Activated T-cell treated with anti-CD3 and anti-CD28 coated beads, Interleukin-2, amount 50 U/mL, for 24 hours (primary cell): ENCODE results near the gene RHOT1.
"Not testable (repeated sequence)": the region's sequence is repeated elsewhere in the genome, so short reads cannot be mapped to it uniquely, and the experiment has no call there.

Source experiments
- DNase-seq: peaks from one replicate; pipeline ENCODE4 v3.0.0-alpha.2; 2020
- H3K27ac Mint-ChIP-seq: 2 replicates; pipeline ENCODE4 v1.8.0; 2020; ENCODE audit warnings: mild to moderate bottlenecking, mixed read lengths
- H3K27me3 Mint-ChIP-seq: 2 replicates; pipeline ENCODE4 v1.8.0; 2020; ENCODE audit warnings: mixed read lengths
- H3K36me3 Mint-ChIP-seq: 2 replicates; pipeline ENCODE4 v1.8.0; 2020; ENCODE audit warnings: low read depth, mixed read lengths
- H3K4me1 Mint-ChIP-seq: 2 replicates; pipeline ENCODE4 v1.8.0; 2020; ENCODE audit warnings: low read depth, mixed read lengths
- H3K4me3 Mint-ChIP-seq: 2 replicates; pipeline ENCODE4 v1.8.0; 2020; ENCODE audit warnings: mild to moderate bottlenecking, moderate library complexity, mixed read lengths
- H3K9me3 Mint-ChIP-seq: 2 replicates; pipeline ENCODE4 v1.8.0; 2020; ENCODE audit warnings: mixed read lengths

Gene RHOT1

GRCh38 chr17:32136856-32137255 lies 5.4 kb upstream of the RHOT1 start:
- H3K9me3 Mint-ChIP-seq: no peaks in the 10 kb centered on the region
- no peaks in the 10 kb centered on the region for H3K36me3 Mint-ChIP-seq
- H3K4me1 Mint-ChIP-seq: peaks cover 26% of the 10 kb centered on the region
- H3K27me3 Mint-ChIP-seq: no peaks in the 10 kb centered on the region
- H3K27ac Mint-ChIP-seq: no peak overlapping the region
- H3K4me3 Mint-ChIP-seq: no peak overlapping the region
- no peak for DNase-seq

DNA sequence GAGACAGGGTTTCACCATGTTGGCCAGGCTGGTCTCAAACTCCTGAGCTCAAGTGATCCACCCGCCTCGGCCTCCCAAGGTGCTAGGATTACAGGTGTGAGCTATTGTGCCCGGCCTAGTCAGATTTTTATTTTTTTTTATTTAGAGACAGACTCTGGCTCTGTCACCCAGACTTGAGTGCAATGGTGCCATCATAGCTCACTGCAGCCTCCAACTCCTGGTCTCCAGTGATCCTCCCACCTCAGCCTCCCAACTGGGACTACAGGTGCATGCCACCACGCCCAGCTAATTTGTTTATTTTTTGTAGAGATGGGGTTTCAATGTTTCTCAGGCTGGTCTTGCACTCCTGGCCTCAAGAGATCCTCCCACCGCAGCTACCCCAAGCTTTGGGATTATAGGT lies 2.8 kb upstream of the RHOT1 start:
- not testable (repeated sequence) for H3K9me3 Mint-ChIP-seq, DNase-seq, H3K4me3 Mint-ChIP-seq, H3K27me3 Mint-ChIP-seq, H3K27ac Mint-ChIP-seq, H3K36me3 Mint-ChIP-seq
- peaks cover 41% of the 10 kb centered on the region for H3K4me1 Mint-ChIP-seq

- Mint-ChIP-seq H3K27me3 (no peaks in the 10 kb centered on the region), H3K4me3 (peak overlapping the region; percentile 79), H3K4me1 (peaks cover 46% of the 10 kb centered on the region), H3K9me3 (no peaks in the 10 kb centered on the region), H3K27ac (peak overlapping the region; percentile 87), H3K36me3 (peaks cover 10% of the 10 kb centered on the region)
- no peak for DNase-seq
These were observed 1.0 kb upstream of the RHOT1 start for GRCh38 chr17:32141258-32141657.

DNA sequence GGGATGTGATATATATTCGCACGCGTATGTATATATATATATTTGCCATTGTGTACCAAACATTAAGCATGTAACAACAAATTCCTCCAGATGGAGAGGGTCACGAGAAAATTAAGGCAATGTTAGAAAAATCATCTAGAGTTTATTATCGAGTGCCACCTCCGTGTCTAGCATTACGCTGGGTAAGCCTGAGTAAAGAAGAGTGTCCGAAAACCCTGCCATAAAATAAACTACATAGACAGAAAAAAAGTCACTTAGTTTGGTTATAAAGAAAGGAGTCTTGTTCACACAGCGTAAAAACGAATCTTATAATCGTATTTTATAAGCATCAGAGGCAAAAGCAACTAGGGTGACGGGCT lies 644 bp upstream of the RHOT1 start:
- Mint-ChIP-seq H3K9me3 (no peaks in the 10 kb centered on the region), H3K36me3 (peaks cover 10% of the 10 kb centered on the region), H3K4me1 (peaks cover 42% of the 10 kb centered on the region), H3K27me3 (no peaks in the 10 kb centered on the region), H3K4me3 (peak overlapping the region; percentile 79), H3K27ac (peak overlapping the region; percentile 87)
- DNase-seq: no peak

- Mint-ChIP-seq H3K9me3 (no peaks in the 10 kb centered on the region), H3K27ac (peak overlapping the region; percentile 92), H3K4me1 (peaks cover 39% of the 10 kb centered on the region), H3K27me3 (no peaks in the 10 kb centered on the region), H3K4me3 (peak overlapping the region; percentile 98), H3K36me3 (peaks cover 13% of the 10 kb centered on the region)
- peak; percentile 52 for DNase-seq
These were observed 690 bp downstream of the RHOT1 start for GRCh38 chr17:32142857-32143526.

- Mint-ChIP-seq H3K27ac (peak overlapping the region; percentile 92), H3K27me3 (no peaks in the 10 kb centered on the region), H3K4me1 (peaks cover 42% of the 10 kb centered on the region), H3K4me3 (peak overlapping the region; percentile 98), H3K9me3 (no peaks in the 10 kb centered on the region), H3K36me3 (peaks cover 16% of the 10 kb centered on the region)
- no peak for DNase-seq
These were observed 1.2 kb downstream of the RHOT1 start for GRCh38 chr17:32143527-32143870.

- H3K36me3 Mint-ChIP-seq: peaks cover 19% of the 10 kb centered on the region
These were observed 2.1 kb downstream of the RHOT1 start for GRCh38 chr17:32144442-32144841.

DNA sequence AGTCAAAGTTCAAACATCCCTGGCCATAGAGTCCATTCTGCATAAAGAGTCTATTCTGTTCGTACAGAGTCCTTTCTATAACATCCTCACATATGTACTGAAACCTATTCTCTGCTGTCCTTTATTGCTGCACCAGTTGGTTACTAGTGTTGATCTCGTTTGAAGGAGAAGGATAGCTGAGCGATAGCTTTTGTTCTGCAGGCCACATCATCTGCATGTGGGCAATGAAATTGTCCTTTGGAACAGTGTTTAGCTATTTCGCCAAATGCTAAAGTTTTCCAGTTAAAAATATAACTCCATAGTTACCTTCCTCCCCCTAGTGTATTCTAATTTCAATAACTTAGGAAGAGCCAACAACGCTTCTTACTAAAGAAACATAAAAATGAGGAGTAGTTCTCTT lies 6.0 kb downstream of the RHOT1 start:
- H3K4me3 Mint-ChIP-seq: no peak overlapping the region
- DNase-seq: no peak
- H3K36me3 Mint-ChIP-seq: peaks cover 30% of the 10 kb centered on the region
- H3K4me1 Mint-ChIP-seq: peaks cover 34% of the 10 kb centered on the region
- no peaks in the 10 kb centered on the region for H3K27me3 Mint-ChIP-seq
- H3K9me3 Mint-ChIP-seq: no peaks in the 10 kb centered on the region
- no peak overlapping the region for H3K27ac Mint-ChIP-seq

More at GRCh38 chr17:32144442-32144841, 2.1 kb downstream of the RHOT1 start:
- not testable (repeated sequence) for H3K9me3 Mint-ChIP-seq, DNase-seq, H3K27me3 Mint-ChIP-seq, H3K27ac Mint-ChIP-seq
- Mint-ChIP-seq H3K4me1 (peaks cover 40% of the 10 kb centered on the region), H3K4me3 (peak overlapping the region; percentile 98)

DNA sequence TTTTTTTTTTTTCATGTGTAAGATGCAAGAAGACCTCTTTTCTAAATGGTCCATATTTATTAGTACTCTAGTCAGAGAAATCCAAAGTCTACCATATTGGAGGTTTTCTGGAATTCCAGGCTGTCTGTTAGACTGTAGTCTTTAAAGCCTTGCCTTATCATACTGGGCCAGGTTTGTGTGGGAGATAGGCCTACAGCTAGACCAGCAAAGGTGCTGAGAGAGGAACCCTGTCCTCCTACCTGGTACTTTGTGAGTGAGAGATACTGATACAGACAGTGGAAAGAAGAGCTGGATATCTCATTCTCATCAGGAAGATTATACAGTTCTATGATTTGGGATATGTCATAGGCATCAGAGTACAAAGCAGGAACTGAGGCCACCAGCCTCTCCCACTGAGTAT lies 8.1 kb downstream of the RHOT1 start:
- Mint-ChIP-seq H3K4me3 (no peak overlapping the region), H3K9me3 (no peaks in the 10 kb centered on the region), H3K4me1 (peaks cover 22% of the 10 kb centered on the region), H3K27ac (no peak overlapping the region), H3K27me3 (no peaks in the 10 kb centered on the region), H3K36me3 (peaks cover 45% of the 10 kb centered on the region)
- DNase-seq: no peak

GRCh38 chr17:32152130-32152529 lies 9.8 kb downstream of the RHOT1 start:
- no peaks in the 10 kb centered on the region for H3K27me3 Mint-ChIP-seq
- no peak overlapping the region for H3K27ac Mint-ChIP-seq
- H3K36me3 Mint-ChIP-seq: peaks cover 56% of the 10 kb centered on the region
- H3K4me1 Mint-ChIP-seq: peaks cover 19% of the 10 kb centered on the region
- H3K9me3 Mint-ChIP-seq: no peaks in the 10 kb centered on the region
- no peak for DNase-seq
- H3K4me3 Mint-ChIP-seq: no peak overlapping the region

DNA sequence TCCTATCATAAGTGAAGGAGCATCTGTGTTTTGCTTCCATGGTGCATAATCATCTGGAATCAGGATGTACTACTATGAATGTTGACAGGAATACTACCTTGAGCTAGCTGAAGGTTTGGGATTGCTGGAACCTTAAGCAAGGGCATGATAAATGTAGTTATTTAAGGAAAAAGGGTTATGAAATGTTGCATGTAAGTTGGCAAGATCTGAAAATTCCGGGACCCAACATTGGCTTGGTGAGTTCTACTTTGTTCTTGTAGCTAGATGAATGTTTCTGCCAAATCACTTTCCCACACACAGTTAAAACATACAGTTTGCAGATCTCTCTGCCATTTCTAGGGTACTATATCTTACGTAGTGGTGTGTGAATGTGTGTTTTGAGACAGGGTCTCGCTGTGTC lies 13.6 kb downstream of the RHOT1 start:
- H3K27ac Mint-ChIP-seq: no peak overlapping the region
- H3K27me3 Mint-ChIP-seq: no peaks in the 10 kb centered on the region
- DNase-seq: no peak
- no peak overlapping the region for H3K4me3 Mint-ChIP-seq
- H3K36me3 Mint-ChIP-seq: peaks cover 69% of the 10 kb centered on the region
- no peaks in the 10 kb centered on the region for H3K9me3 Mint-ChIP-seq
- H3K4me1 Mint-ChIP-seq: peaks cover 5% of the 10 kb centered on the region

DNA sequence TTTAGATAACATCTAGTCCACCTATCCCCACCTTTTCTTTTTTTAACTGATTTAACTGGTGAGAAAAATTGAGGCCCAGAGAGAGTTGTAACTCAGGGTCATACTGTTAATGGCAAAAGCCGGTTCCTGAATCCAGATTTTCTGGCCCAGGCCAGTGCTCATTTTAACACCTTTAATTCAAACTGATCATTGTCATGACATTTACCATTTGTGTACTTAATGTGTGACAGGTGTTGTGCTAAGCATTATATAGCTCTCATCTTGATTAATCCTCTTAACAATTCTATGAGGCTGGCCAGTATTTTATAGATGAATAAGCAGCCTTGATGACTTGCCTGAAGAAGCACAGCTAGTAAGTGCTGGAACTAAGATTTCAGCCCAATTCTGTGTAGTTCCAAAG lies 14.4 kb downstream of the RHOT1 start:
- Mint-ChIP-seq H3K27ac (no peak overlapping the region), H3K36me3 (peaks cover 69% of the 10 kb centered on the region), H3K27me3 (no peaks in the 10 kb centered on the region), H3K4me3 (no peak overlapping the region), H3K9me3 (no peaks in the 10 kb centered on the region), H3K4me1 (peaks cover 7% of the 10 kb centered on the region)
- DNase-seq: no peak

DNA sequence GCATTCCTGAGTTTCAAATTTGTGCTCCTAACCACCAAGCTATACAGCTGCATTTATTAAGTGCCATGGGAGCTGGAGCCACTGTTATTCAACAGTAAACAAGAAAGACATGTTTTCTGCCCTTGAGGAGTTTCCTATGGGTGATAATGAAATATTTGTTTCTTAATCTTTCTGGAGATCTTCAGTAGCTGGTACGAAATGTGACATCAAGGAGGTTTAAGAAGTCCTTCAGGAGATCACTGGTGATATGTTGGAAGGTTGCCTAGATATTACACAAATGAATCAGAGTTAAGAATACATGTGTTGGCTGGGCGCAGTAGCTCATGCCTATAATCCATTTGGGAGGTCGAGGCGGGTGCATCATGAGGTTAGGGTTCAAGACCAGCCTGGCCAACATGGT lies 14.9 kb downstream of the RHOT1 start:
- Mint-ChIP-seq H3K4me1 (peaks cover 12% of the 10 kb centered on the region), H3K4me3 (no peak overlapping the region), H3K27ac (no peak overlapping the region), H3K27me3 (no peaks in the 10 kb centered on the region), H3K36me3 (peaks cover 71% of the 10 kb centered on the region), H3K9me3 (no peaks in the 10 kb centered on the region)
- DNase-seq: no peak

DNA sequence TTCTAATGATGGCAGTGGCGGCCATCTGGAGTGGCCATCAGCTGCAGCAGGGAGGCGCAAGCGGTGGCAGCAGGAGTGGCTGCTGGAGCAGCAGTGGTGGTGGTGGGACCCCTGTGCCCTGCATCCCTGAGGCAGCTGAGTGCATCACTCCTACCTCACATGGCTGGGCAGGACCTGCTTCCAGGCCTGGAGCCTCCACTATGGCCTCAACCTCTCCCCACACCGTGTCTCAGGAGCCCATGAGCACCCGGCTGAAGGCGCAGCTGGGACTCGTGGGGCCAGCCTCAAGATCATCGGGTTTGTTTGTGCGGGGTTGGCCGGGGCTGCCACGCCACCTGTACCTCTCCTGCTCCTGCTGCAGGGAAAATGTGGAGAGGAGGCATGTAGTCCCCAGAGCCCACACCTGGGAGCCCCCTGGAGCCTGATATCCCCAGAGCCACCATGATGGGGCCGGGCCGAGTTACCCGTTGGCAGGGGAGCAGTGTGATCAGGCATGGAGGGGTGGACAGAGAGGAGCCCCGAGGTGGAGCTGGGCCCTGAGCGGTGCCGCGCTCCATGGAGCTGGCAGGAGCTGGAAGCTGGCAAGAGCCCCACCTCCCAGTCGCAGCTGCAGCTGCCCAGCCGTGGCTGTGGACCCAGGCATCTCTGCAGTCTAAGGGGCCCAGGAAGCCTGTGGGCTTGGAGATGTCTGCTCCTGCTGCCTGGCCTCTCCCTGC lies 16.7 kb downstream of the RHOT1 start:
- Mint-ChIP-seq H3K27ac (no peak overlapping the region), H3K9me3 (no peaks in the 10 kb centered on the region), H3K36me3 (peaks cover 57% of the 10 kb centered on the region), H3K27me3 (no peaks in the 10 kb centered on the region), H3K4me1 (peaks cover 14% of the 10 kb centered on the region), H3K4me3 (no peak overlapping the region)
- DNase-seq: no peak

- no peaks in the 10 kb centered on the region for H3K9me3 Mint-ChIP-seq
- no peak overlapping the region for H3K4me3 Mint-ChIP-seq
- H3K36me3 Mint-ChIP-seq: peaks cover 56% of the 10 kb centered on the region
- peaks cover 14% of the 10 kb centered on the region for H3K4me1 Mint-ChIP-seq
- H3K27ac Mint-ChIP-seq: no peak overlapping the region
- no peaks in the 10 kb centered on the region for H3K27me3 Mint-ChIP-seq
- DNase-seq: no peak
These were observed 17.5 kb downstream of the RHOT1 start for GRCh38 chr17:32159586-32160438.
